ENCODE data around the gene MPRIP. TPM values are rescaled to one million over a fixed set of nuclear protein-coding genes. Genes with fewer than 3 reads are reported as not detected.

Gene MPRIP
- total RNA-seq, 1 experiment from 2014 or later: 140 TPM

DNA sequence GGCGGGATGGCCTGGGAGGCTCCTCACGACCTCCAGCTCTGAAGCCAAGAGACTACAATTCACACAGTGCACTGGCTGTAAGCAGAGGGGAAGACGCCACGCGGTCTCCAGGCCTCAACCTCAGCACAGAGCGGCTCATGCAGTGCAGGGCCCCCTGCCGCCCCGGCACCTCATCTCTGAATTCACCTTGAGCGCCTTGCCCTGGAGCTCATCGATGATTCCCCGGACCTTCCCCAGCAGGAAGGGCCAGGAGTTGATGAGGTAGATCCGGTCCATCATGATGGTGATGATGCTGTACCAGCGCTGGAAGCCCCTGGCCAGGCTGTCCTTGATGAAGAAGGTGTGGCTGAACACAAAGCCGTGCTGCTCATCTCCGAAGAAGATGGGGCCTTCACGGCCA, 181.5 kb downstream of the MPRIP start (continued):
- TF ChIP-seq ZNF281 (CRISPR knock-in tag; IDR thresholded peaks at IDR 0.05) (no peak), NR1H2 (CRISPR knock-in tag; IDR thresholded peaks at IDR 0.05) (no peak), FOXJ3 (CRISPR knock-in tag; IDR thresholded peaks at IDR 0.05; ENCODE audit: borderline replicate concordance) (no peak), USF1 (CRISPR knock-in tag; IDR thresholded peaks at IDR 0.05) (no peak)
- TF ChIP-seq, protein P1, sequence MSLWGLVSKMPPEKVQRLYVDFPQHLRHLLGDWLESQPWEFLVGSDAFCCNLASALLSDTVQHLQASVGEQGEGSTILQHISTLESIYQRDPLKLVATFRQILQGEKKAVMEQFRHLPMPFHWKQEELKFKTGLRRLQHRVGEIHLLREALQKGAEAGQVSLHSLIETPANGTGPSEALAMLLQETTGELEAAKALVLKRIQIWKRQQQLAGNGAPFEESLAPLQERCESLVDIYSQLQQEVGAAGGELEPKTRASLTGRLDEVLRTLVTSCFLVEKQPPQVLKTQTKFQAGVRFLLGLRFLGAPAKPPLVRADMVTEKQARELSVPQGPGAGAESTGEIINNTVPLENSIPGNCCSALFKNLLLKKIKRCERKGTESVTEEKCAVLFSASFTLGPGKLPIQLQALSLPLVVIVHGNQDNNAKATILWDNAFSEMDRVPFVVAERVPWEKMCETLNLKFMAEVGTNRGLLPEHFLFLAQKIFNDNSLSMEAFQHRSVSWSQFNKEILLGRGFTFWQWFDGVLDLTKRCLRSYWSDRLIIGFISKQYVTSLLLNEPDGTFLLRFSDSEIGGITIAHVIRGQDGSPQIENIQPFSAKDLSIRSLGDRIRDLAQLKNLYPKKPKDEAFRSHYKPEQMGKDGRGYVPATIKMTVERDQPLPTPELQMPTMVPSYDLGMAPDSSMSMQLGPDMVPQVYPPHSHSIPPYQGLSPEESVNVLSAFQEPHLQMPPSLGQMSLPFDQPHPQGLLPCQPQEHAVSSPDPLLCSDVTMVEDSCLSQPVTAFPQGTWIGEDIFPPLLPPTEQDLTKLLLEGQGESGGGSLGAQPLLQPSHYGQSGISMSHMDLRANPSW (CRISPR knock-in tag; conservative IDR thresholded peaks at IDR 0.05; ENCODE audit: low read depth): no peak

DNA sequence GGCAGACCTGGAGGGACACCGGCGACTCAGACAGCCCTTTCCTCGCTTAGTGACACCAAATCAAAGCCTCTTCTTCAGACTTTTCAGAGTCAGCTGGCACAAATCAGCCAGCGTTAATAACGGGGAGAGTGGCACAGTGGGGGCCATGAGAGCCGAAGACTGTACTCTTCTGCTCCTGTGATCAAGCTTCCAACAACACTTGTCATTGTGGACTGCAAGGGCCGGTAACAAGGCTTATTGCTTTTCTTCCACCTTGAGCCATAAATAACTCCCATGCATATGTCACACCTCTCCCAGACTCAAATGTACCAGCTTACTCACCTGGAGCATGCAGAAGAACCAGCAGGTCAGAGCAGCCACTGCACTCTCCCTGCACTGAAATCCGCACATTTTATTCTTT, 181.9 kb downstream of the MPRIP start:
- no peak for TF ChIP-seq TEAD4 (CRISPR knock-in tag; IDR thresholded peaks at IDR 0.05)
- TF ChIP-seq, protein P2, sequence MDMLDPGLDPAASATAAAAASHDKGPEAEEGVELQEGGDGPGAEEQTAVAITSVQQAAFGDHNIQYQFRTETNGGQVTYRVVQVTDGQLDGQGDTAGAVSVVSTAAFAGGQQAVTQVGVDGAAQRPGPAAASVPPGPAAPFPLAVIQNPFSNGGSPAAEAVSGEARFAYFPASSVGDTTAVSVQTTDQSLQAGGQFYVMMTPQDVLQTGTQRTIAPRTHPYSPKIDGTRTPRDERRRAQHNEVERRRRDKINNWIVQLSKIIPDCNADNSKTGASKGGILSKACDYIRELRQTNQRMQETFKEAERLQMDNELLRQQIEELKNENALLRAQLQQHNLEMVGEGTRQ (CRISPR knock-in tag; IDR thresholded peaks at IDR 0.05): no peak
- no peak for TF ChIP-seq EMX1 (CRISPR knock-in tag; IDR thresholded peaks at IDR 0.05)
- TF ChIP-seq TP53 (CRISPR knock-in tag; IDR thresholded peaks at IDR 0.05): no peak
- no peak for TF ChIP-seq E2F1 (CRISPR knock-in tag; IDR thresholded peaks at IDR 0.05)
- no peak for TF ChIP-seq ZNF416 (CRISPR knock-in tag; IDR thresholded peaks at IDR 0.05)
- TF ChIP-seq, protein P3, sequence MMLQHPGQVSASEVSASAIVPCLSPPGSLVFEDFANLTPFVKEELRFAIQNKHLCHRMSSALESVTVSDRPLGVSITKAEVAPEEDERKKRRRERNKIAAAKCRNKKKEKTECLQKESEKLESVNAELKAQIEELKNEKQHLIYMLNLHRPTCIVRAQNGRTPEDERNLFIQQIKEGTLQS (CRISPR knock-in tag; conservative IDR thresholded peaks at IDR 0.05): no peak
- TF ChIP-seq, protein P4, sequence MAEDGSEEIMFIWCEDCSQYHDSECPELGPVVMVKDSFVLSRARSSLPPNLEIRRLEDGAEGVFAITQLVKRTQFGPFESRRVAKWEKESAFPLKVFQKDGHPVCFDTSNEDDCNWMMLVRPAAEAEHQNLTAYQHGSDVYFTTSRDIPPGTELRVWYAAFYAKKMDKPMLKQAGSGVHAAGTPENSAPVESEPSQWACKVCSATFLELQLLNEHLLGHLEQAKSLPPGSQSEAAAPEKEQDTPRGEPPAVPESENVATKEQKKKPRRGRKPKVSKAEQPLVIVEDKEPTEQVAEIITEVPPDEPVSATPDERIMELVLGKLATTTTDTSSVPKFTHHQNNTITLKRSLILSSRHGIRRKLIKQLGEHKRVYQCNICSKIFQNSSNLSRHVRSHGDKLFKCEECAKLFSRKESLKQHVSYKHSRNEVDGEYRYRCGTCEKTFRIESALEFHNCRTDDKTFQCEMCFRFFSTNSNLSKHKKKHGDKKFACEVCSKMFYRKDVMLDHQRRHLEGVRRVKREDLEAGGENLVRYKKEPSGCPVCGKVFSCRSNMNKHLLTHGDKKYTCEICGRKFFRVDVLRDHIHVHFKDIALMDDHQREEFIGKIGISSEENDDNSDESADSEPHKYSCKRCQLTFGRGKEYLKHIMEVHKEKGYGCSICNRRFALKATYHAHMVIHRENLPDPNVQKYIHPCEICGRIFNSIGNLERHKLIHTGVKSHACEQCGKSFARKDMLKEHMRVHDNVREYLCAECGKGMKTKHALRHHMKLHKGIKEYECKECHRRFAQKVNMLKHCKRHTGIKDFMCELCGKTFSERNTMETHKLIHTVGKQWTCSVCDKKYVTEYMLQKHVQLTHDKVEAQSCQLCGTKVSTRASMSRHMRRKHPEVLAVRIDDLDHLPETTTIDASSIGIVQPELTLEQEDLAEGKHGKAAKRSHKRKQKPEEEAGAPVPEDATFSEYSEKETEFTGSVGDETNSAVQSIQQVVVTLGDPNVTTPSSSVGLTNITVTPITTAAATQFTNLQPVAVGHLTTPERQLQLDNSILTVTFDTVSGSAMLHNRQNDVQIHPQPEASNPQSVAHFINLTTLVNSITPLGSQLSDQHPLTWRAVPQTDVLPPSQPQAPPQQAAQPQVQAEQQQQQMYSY (CRISPR knock-in tag; IDR thresholded peaks at IDR 0.05): no peak
- ATAC-seq (no peak), DNase-seq (ENCODE audit: low spot score) (no peak)
- POLR2A ChIA-PET: no interaction called here
- no peaks in the 10 kb centered on the region for H3K27me3 Mint-ChIP-seq (ENCODE audit: low read depth)
- peaks cover 76% of the 10 kb centered on the region for H3K36me3 Mint-ChIP-seq
- no peaks in the 10 kb centered on the region for H3K9me3 Mint-ChIP-seq
- H3K4me1 Mint-ChIP-seq: no peaks in the 10 kb centered on the region
- CTCF ChIA-PET: no interaction called here
- no peak overlapping the region for H3K4me3 Mint-ChIP-seq
- H3K27ac Mint-ChIP-seq: no peak overlapping the region
